ENCODE data around the gene FSTL4. TPM values are rescaled to one million over a fixed set of nuclear protein-coding genes. Genes with fewer than 3 reads are reported as not detected.

FSTL4 gene
- total RNA-seq, 4 donors from 2014 or later, result 0.18 to 0.27 (median 0.20) TPM; not detected in 1

- Histone ChIP-seq H3K4me3 (no peak overlapping the region), H3K27ac (no peak overlapping the region), H3K36me3 (no peaks in the 10 kb centered on the region), H3K27me3 (no peaks in the 10 kb centered on the region), H3K9me3 (no peaks in the 10 kb centered on the region), H3K4me1 (no peaks in the 10 kb centered on the region)
- intact Hi-C loops (cut with DNase I; ENCODE audit: low total_unique reads) (no loop called here), in situ Hi-C loops (cut with MboI; ENCODE audit: low sequenced_read_pairs in 4 of 4) (no loop called here)
- ATAC-seq, result no peak
- no peak for DNase-seq
- TF ChIP-seq POLR2A (IDR thresholded peaks at IDR 0.05) (no peak), CTCF (IDR thresholded peaks at IDR 0.05 in 4 of 5, conservative IDR thresholded peaks at IDR 0.05 in 1 of 5) (no peak)
Observed at GRCh38 chr5:133366438-133366837, 245.9 kb downstream of the FSTL4 start.

- Histone ChIP-seq H3K4me3 (no peak overlapping the region), H3K27ac (no peak overlapping the region), H3K36me3 (no peaks in the 10 kb centered on the region), H3K27me3 (no peaks in the 10 kb centered on the region), H3K9me3 (no peaks in the 10 kb centered on the region), H3K4me1 (no peaks in the 10 kb centered on the region)
- no peak for ATAC-seq
- intact Hi-C loops (cut with DNase I; ENCODE audit: low total_unique reads), result no loop called here
- DNase-seq, result no peak
- no peak for TF ChIP-seq POLR2A (IDR thresholded peaks at IDR 0.05)
- TF ChIP-seq CTCF (IDR thresholded peaks at IDR 0.05 in 4 of 5, conservative IDR thresholded peaks at IDR 0.05 in 1 of 5), result no peak
- in situ Hi-C loops (cut with MboI; ENCODE audit: low sequenced_read_pairs in 4 of 4), result no loop called here
Observed at GRCh38 chr5:133365738-133366137, 246.6 kb downstream of the FSTL4 start.

- peak in 1 of 5 experiments; percentile 20 for TF ChIP-seq CTCF (IDR thresholded peaks at IDR 0.05 in 4 of 5, conservative IDR thresholded peaks at IDR 0.05 in 1 of 5)
- no peak for TF ChIP-seq POLR2A (IDR thresholded peaks at IDR 0.05)
- no peaks in the 10 kb centered on the region for H3K9me3 ChIP-seq
- H3K36me3 ChIP-seq, result no peaks in the 10 kb centered on the region
- no peak for DNase-seq
- no peak overlapping the region for H3K4me3 ChIP-seq
- no peak for ATAC-seq
- no peaks in the 10 kb centered on the region for H3K27me3 ChIP-seq
- intact Hi-C loops (cut with DNase I; ENCODE audit: low total_unique reads), result no loop called here
- H3K27ac ChIP-seq, result no peak overlapping the region
- no peaks in the 10 kb centered on the region for H3K4me1 ChIP-seq
- in situ Hi-C loops (cut with MboI; ENCODE audit: low sequenced_read_pairs in 4 of 4), result no loop called here
Observed at GRCh38 chr5:133364936-133365707, 247.2 kb downstream of the FSTL4 start.

- intact Hi-C loops (cut with DNase I; ENCODE audit: low total_unique reads) (no loop called here), in situ Hi-C loops (cut with MboI; ENCODE audit: low sequenced_read_pairs in 4 of 4) (no loop called here)
- ATAC-seq (no peak), DNase-seq (no peak)
- TF ChIP-seq CTCF (IDR thresholded peaks at IDR 0.05 in 4 of 5, conservative IDR thresholded peaks at IDR 0.05 in 1 of 5), result no peak
- no peak for TF ChIP-seq POLR2A (IDR thresholded peaks at IDR 0.05)
- Histone ChIP-seq H3K4me1 (no peaks in the 10 kb centered on the region), H3K27ac (no peak overlapping the region), H3K36me3 (no peaks in the 10 kb centered on the region), H3K27me3 (no peaks in the 10 kb centered on the region), H3K9me3 (no peaks in the 10 kb centered on the region), H3K4me3 (no peak overlapping the region)
Observed at GRCh38 chr5:133363807-133364587, 248.3 kb downstream of the FSTL4 start.

All from gastrocnemius medialis (tissue), 4 donors.